ENCODE data around the gene ASB16.

- no peak for TF ChIP-seq CTCF (IDR thresholded peaks at IDR 0.05)
- TF ChIP-seq MAX (IDR thresholded peaks at IDR 0.05; ENCODE audit: low read depth) = no peak
- no peak for TF ChIP-seq YY1 (IDR thresholded peaks at IDR 0.05; ENCODE audit: low read depth)
- TF ChIP-seq USF2 (IDR thresholded peaks at IDR 0.05; ENCODE audit: borderline replicate concordance, low read depth, low read length) = no peak
- TF ChIP-seq SIN3A (IDR thresholded peaks at IDR 0.05; ENCODE audit: borderline replicate concordance, low read depth, low read length) = no peak
- TF ChIP-seq TEAD4 (IDR thresholded peaks at IDR 0.05; ENCODE audit: borderline replicate concordance, insufficient read depth) = no peak
- no peak for TF ChIP-seq GABPA (IDR thresholded peaks at IDR 0.05; ENCODE audit: low read depth)
- TF ChIP-seq RAD21 (IDR thresholded peaks at IDR 0.05; ENCODE audit: low read length) = no peak
These were observed 39.4 kb downstream of the ASB16 start for GRCh38 chr17:44209786-44210341.

All from SK-N-SH (cell line).